ENCODE results near the gene MACROH2A1.

GRCh38 chr5:135382981-135383380, 16.1 kb downstream of the MACROH2A1 start:
- no peak for TF ChIP-seq EZH2phosphoT487 (IDR thresholded peaks at IDR 0.05; ENCODE audit: insufficient read depth, low read depth)
- no peak for TF ChIP-seq EZH2 (IDR thresholded peaks at IDR 0.05; ENCODE audit: insufficient read depth, poor library complexity, severe bottlenecking)
